H9 (cell line): ENCODE results near the gene ADARB2. TPM values are rescaled to one million over a fixed set of nuclear protein-coding genes. Genes with fewer than 3 reads are reported as not detected.
"Not testable (repeated sequence)": the region's sequence is repeated elsewhere in the genome, so short reads cannot be mapped to it uniquely, and the experiment has no call there.

ENCODE experiments used
- DNase-seq: peaks from one replicate; pipeline ENCODE4 v3.0.0-alpha.2; 2017
- H2AFZ ChIP-seq: one replicate; pipeline ENCODE4 v1.6.1; 2013; ENCODE audit warnings: mild to moderate bottlenecking, low read length, control low read depth, moderate library complexity
- H2AK5ac ChIP-seq: 2 replicates; pipeline ENCODE4 v1.6.1; 2013; ENCODE audit warnings: low read length, control low read depth, mixed read lengths; ENCODE audit not compliant: insufficient read length
- H2BK120ac ChIP-seq: one replicate; pipeline ENCODE4 v1.6.1; 2013; ENCODE audit warnings: low read depth, mild to moderate bottlenecking, low read length, control low read depth, inconsistent platforms; ENCODE audit not compliant: poor library complexity, severe bottlenecking
- H2BK12ac ChIP-seq: 2 replicates; pipeline ENCODE4 v1.6.1; 2013; ENCODE audit warnings: low read length, control low read depth, mixed read lengths, low read depth; ENCODE audit not compliant: insufficient read length
- H2BK15ac ChIP-seq: 2 replicates; pipeline ENCODE4 v1.6.1; 2013; ENCODE audit warnings: low read depth, low read length, control low read depth
- H2BK20ac ChIP-seq: one replicate; pipeline ENCODE4 v1.6.1; 2013; ENCODE audit warnings: low read depth, mild to moderate bottlenecking, low read length, control low read depth, inconsistent platforms; ENCODE audit not compliant: poor library complexity, severe bottlenecking
- H2BK5ac ChIP-seq: 2 replicates; pipeline ENCODE4 v1.6.1; 2013; ENCODE audit warnings: low read length, control low read depth, mixed read lengths; ENCODE audit not compliant: insufficient read length
- H3K14ac ChIP-seq: 2 replicates; pipeline ENCODE4 v1.6.1; 2013; ENCODE audit warnings: low read length, control low read depth; ENCODE audit not compliant: insufficient read depth
- H3K18ac ChIP-seq: 2 replicates; pipeline ENCODE4 v1.6.1; 2013; ENCODE audit warnings: low read depth, mild to moderate bottlenecking, mixed read lengths, low read length, control low read depth; ENCODE audit not compliant: insufficient read length
- H3K23ac ChIP-seq: 2 replicates; pipeline ENCODE4 v1.6.1; 2013; ENCODE audit warnings: low read length, control low read depth, mixed read lengths, low read depth; ENCODE audit not compliant: insufficient read length
- H3K23me2 ChIP-seq: 2 replicates; pipeline ENCODE4 v1.6.1; 2013; ENCODE audit warnings: low read depth, mild to moderate bottlenecking, mixed read lengths, low read length, control low read depth; ENCODE audit not compliant: insufficient read length, poor library complexity, severe bottlenecking
- H3K27ac ChIP-seq: 2 replicates; pipeline ENCODE4 v1.5.1; 2013; ENCODE audit warnings: low read length, control low read depth, mixed read lengths, low read depth; ENCODE audit not compliant: insufficient read length
- H3K27me3 ChIP-seq: 2 replicates; pipeline ENCODE4 v1.6.1; 2013; ENCODE audit warnings: low read length, control low read depth, inconsistent platforms; ENCODE audit not compliant: insufficient read depth
- H3K4ac ChIP-seq: 2 replicates; pipeline ENCODE4 v1.6.1; 2013; ENCODE audit warnings: low read depth, mild to moderate bottlenecking, control low read depth, inconsistent platforms, low read length, moderate library complexity
- H3K4me1 ChIP-seq: 2 replicates; pipeline ENCODE4 v1.6.1; 2013; ENCODE audit warnings: low read length, control low read depth, inconsistent platforms; ENCODE audit not compliant: insufficient read depth
- H3K4me2 ChIP-seq: 2 replicates; pipeline ENCODE4 v1.6.1; 2013; ENCODE audit warnings: low read length, control low read depth, mixed read lengths; ENCODE audit not compliant: insufficient read length, insufficient read depth
- H3K56ac ChIP-seq: 2 replicates; pipeline ENCODE4 v1.6.1; 2013; ENCODE audit warnings: low read depth, mild to moderate bottlenecking, mixed read lengths, low read length, control low read depth; ENCODE audit not compliant: insufficient read length
- H3K79me1 ChIP-seq: 2 replicates; pipeline ENCODE4 v1.6.1; 2013; ENCODE audit warnings: low read depth, mild to moderate bottlenecking, moderate library complexity, low read length, control low read depth, inconsistent platforms; ENCODE audit not compliant: insufficient read depth, poor library complexity, severe bottlenecking
- H3K79me2 ChIP-seq: 2 replicates; pipeline ENCODE4 v1.6.1; 2013; ENCODE audit warnings: low read length, control low read depth, inconsistent platforms; ENCODE audit not compliant: insufficient read depth
- H3K9ac ChIP-seq: 2 replicates; pipeline ENCODE4 v1.6.1; 2013; ENCODE audit warnings: low read length, control low read depth, mixed read lengths; ENCODE audit not compliant: insufficient read length; ENCODE audit errors: extremely low read depth
- H3K9me3 ChIP-seq: one replicate; pipeline ENCODE4 v1.6.1; 2013; ENCODE audit warnings: low read depth, low read length, inconsistent platforms; ENCODE audit not compliant: control insufficient read depth
- H3T11ph ChIP-seq: one replicate; pipeline ENCODE4 v1.6.1; 2013; ENCODE audit warnings: mild to moderate bottlenecking, low read length, control low read depth, inconsistent platforms
- H4K20me1 ChIP-seq: one replicate; pipeline ENCODE4 v1.6.1; 2013; ENCODE audit not compliant: control insufficient read depth, insufficient read length, insufficient read depth
- H4K5ac ChIP-seq: 2 replicates; pipeline ENCODE4 v1.6.1; 2013; ENCODE audit warnings: low read depth, mild to moderate bottlenecking, mixed read lengths, low read length, control low read depth; ENCODE audit not compliant: insufficient read length
- H4K8ac ChIP-seq: replicated peaks from 2 replicates; pipeline ENCODE4 v1.6.1; 2013; ENCODE audit warnings: low read length, control low read depth, mixed read lengths, low read depth; ENCODE audit not compliant: insufficient read length
- H4K91ac ChIP-seq: 2 replicates; pipeline ENCODE4 v1.6.1; 2013; ENCODE audit warnings: low read depth, mild to moderate bottlenecking, moderate library complexity, mixed read lengths, low read length, control low read depth; ENCODE audit not compliant: insufficient read length
- H3K27ac Mint-ChIP-seq, 3 experiments: 2 replicates in 2 of 3; 3 replicates in 1 of 3; pipeline ENCODE4 v1.8.0; 2020 to 2021; ENCODE audit warnings: mixed read lengths in 3 of 3, mild to moderate bottlenecking in 1 of 3, moderate library complexity in 1 of 3
- H3K27me3 Mint-ChIP-seq: 2 replicates; pipeline ENCODE4 v1.8.0; 2021; ENCODE audit warnings: low read depth, mild to moderate bottlenecking, moderate library complexity, mixed read lengths
- H3K36me3 Mint-ChIP-seq, 3 experiments: 2 replicates in 2 of 3; 3 replicates in 1 of 3; pipeline ENCODE4 v1.8.0; 2020 to 2021; ENCODE audit warnings: low read depth in 3 of 3, mixed read lengths in 3 of 3; ENCODE audit not compliant: insufficient read depth in 1 of 3
- H3K4me1 Mint-ChIP-seq, 2 experiments: 2 replicates each; pipeline ENCODE4 v1.8.0; 2020; ENCODE audit warnings: mixed read lengths in 2 of 2
- H3K4me3 Mint-ChIP-seq, 2 experiments: 2 replicates in 1 of 2; 3 replicates in 1 of 2; pipeline ENCODE4 v1.8.0; 2020 to 2021; ENCODE audit warnings: mild to moderate bottlenecking in 2 of 2, mixed read lengths in 2 of 2, moderate library complexity in 1 of 2
- H3K9me3 Mint-ChIP-seq, 2 experiments: 2 replicates in 1 of 2; 3 replicates in 1 of 2; pipeline ENCODE4 v1.8.0; 2020; ENCODE audit warnings: mild to moderate bottlenecking in 2 of 2, mixed read lengths in 2 of 2, moderate library complexity in 1 of 2
- WGBS: extraction: QIAGEN DNeasy Blood & Tissue Kit; methylation state at CpG from one replicate; pipeline ENCODE4 v1.1.7; 2013; ENCODE audit warnings: missing lambda C conversion rate, low lambda C conversion rate, mixed read lengths; ENCODE audit not compliant: insufficient read length; ENCODE audit errors: extremely low coverage; 5-methylcytosine and 5-hydroxymethylcytosine counted together
- total RNA-seq: library from RNA; stranded (reverse); gene quantifications from 2 replicates; pipeline ENCODE4 v1.2.1, GENCODE V29; 2021
- TF ChIP-seq, protein P1 (sequence below): fragments of 200-600 bp; sonication (generic); conservative IDR thresholded peaks from 3 replicates; pipeline ENCODE4 v1.8.0; 2021; ENCODE audit warnings: antibody characterized with exemption, mild to moderate bottlenecking

ADARB2 gene
- total RNA-seq, 1 experiment from 2014 or later: 0.87 TPM

GRCh38 chr10:1343176-1343575 lies 394.1 kb downstream of the ADARB2 start:
- Histone ChIP-seq H3K23ac (no peak overlapping the region), H2BK5ac (no peak overlapping the region), H3K4me2 (no peak overlapping the region), H3K23me2 (no peaks in the 10 kb centered on the region), H2AK5ac (no peak overlapping the region), H4K5ac (no peak overlapping the region), H3T11ph (no peak overlapping the region), H3K18ac (no peak overlapping the region), H2AFZ (no peak overlapping the region), H2BK15ac (no peak overlapping the region), H4K91ac (no peak overlapping the region), H3K79me2 (no peaks in the 10 kb centered on the region), H4K20me1 (no peaks in the 10 kb centered on the region), H2BK120ac (no peak overlapping the region), H3K79me1 (no peaks in the 10 kb centered on the region), H2BK12ac (no peak overlapping the region), H3K14ac (no peak overlapping the region), H4K8ac (no peak overlapping the region), H3K27ac (no peak overlapping the region), H3K9me3 (no peaks in the 10 kb centered on the region), H2BK20ac (no peak overlapping the region), H3K56ac (no peak overlapping the region), H3K9ac (no peak overlapping the region), H3K27me3 (no peaks in the 10 kb centered on the region), H3K4me1 (no peaks in the 10 kb centered on the region), H3K4ac (no peak overlapping the region)
- no peak for DNase-seq
- H3K4me3 Mint-ChIP-seq: no peak overlapping the region
- WGBS: no CpG with 5 or more reads among the region's 5 CpGs
- TF ChIP-seq, protein P1, sequence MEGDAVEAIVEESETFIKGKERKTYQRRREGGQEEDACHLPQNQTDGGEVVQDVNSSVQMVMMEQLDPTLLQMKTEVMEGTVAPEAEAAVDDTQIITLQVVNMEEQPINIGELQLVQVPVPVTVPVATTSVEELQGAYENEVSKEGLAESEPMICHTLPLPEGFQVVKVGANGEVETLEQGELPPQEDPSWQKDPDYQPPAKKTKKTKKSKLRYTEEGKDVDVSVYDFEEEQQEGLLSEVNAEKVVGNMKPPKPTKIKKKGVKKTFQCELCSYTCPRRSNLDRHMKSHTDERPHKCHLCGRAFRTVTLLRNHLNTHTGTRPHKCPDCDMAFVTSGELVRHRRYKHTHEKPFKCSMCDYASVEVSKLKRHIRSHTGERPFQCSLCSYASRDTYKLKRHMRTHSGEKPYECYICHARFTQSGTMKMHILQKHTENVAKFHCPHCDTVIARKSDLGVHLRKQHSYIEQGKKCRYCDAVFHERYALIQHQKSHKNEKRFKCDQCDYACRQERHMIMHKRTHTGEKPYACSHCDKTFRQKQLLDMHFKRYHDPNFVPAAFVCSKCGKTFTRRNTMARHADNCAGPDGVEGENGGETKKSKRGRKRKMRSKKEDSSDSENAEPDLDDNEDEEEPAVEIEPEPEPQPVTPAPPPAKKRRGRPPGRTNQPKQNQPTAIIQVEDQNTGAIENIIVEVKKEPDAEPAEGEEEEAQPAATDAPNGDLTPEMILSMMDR: no peak
- no peaks in the 10 kb centered on the region; a peak in 2 of 5 replicates for H3K9me3 Mint-ChIP-seq
- no peaks in the 10 kb centered on the region for H3K36me3 Mint-ChIP-seq
- peaks cover 7% of the 10 kb centered on the region for H3K27me3 Mint-ChIP-seq
- H3K27ac Mint-ChIP-seq: no peak overlapping the region
- H3K4me1 Mint-ChIP-seq: peaks cover 7 to 9% of the 10 kb centered on the region in 2 experiments

DNA sequence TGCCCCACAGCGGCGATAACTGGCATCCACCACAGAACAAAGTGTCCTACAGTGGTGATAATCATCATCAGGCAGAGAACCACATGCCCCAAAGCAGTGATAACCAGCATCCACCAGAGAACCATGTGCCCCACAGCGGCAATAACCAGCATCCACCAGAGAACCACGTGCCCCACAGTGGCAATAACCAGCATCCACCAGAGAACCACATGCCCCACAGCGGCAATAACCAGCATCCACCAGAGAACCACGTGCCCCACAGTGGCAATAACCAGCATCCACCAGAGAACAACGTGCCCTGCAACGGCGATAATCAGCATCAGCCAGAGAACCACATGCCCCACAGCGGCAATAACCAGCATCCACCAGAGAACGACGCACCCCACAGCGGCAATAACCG lies 396.3 kb downstream of the ADARB2 start:
- H3K9ac ChIP-seq, H3K27ac Mint-ChIP-seq, H3K27me3 ChIP-seq, H3K36me3 Mint-ChIP-seq, H3K4me1 ChIP-seq, H3K4me2 ChIP-seq, H3K18ac ChIP-seq, H3K56ac ChIP-seq, H3K79me2 ChIP-seq, H2BK12ac ChIP-seq, H4K5ac ChIP-seq, H3K27me3 Mint-ChIP-seq, H4K20me1 ChIP-seq, H2BK15ac ChIP-seq, H3K9me3 Mint-ChIP-seq, H3T11ph ChIP-seq, H2AK5ac ChIP-seq, H2BK120ac ChIP-seq, H3K79me1 ChIP-seq, H3K23me2 ChIP-seq, H3K23ac ChIP-seq, H2BK20ac ChIP-seq, H4K91ac ChIP-seq, H4K8ac ChIP-seq, H3K4ac ChIP-seq, DNase-seq, H3K4me1 Mint-ChIP-seq, H3K14ac ChIP-seq, H3K27ac ChIP-seq, H3K9me3 ChIP-seq, H2BK5ac ChIP-seq, H2AFZ ChIP-seq, H3K4me3 Mint-ChIP-seq: not testable (repeated sequence)
- no CpG with 5 or more reads among the region's 14 CpGs for WGBS
